ENCODE measurements around the gene PBX4.

Gene PBX4

GRCh38 chr19:19591133-19591825 lies 27.2 kb downstream of the PBX4 start:
- DNase-seq (ENCODE audit: low read depth in 2 of 2): peak; percentile 38 to 56

GRCh38 chr19:19588546-19588945 lies 29.9 kb downstream of the PBX4 start:
- no peak for DNase-seq (ENCODE audit: low read depth in 2 of 2)

- no peak for DNase-seq (ENCODE audit: low read depth in 2 of 2)
These were observed 30.7 kb downstream of the PBX4 start for GRCh38 chr19:19587771-19588170.

DNA sequence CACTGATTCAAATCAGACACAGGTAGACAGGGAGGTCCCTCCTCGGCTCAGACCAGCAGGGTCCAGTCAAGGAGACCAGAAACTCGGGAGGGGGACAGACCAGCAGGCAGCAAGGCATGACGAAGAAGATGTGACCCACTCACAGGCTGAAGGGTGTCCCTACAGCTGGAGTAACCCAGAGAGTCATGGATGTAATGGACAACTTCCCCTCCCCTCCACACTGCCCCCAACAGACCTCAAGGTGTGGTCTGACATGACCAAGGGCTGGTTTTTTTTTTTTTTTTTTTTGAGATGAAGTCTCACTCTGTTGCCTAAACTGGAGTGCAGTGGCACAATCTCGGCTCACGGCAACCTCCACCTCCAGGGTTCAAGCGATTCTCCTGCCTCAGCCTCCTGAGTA lies 34.1 kb downstream of the PBX4 start:
- DNase-seq (ENCODE audit: low read depth in 2 of 2): no peak

DNA sequence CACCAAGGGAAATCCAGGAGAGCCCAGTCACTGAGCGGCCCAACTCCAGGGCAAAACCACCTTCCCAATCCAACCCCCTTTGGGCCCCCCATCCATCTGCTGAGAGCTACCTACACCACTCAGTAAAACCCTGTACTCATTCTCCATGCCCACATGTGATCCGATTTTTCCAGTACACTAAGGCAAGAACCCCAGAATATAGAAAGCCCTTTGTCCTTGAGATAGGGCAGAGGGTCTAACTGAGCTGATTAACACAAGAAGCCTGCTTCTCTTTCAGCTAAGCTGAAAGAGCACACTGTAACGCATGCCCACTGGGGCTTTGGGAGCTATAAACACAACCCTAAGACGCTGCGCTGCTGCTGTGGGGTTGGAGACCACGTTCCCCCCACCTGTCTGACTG lies 36.0 kb downstream of the PBX4 start:
- DNase-seq (ENCODE audit: low read depth in 2 of 2): no peak

GRCh38 chr19:19581391-19581790 lies 37.1 kb downstream of the PBX4 start:
- no peak for DNase-seq (ENCODE audit: low read depth in 2 of 2)

DNA sequence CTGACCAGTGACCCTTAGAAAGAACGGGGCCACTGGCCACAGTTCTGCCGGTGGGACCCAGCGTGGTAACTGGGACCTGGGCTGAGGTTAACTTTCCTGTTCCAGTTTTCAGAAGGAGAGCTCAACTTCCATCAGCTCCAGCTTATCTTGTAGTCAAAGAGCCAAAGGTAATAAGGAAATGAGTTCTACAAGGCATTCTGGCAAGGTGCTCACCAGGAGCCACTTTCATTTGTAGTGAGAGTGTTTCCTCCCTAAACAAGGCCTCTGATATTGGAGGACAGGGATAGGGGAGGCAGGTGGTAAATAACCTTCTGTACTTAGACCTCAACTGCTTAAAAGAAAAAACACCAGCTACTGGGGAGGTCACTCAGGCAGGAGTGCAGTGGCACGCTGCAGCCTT lies 38.1 kb downstream of the PBX4 start:
- no peak for DNase-seq (ENCODE audit: low read depth in 2 of 2)

DNA sequence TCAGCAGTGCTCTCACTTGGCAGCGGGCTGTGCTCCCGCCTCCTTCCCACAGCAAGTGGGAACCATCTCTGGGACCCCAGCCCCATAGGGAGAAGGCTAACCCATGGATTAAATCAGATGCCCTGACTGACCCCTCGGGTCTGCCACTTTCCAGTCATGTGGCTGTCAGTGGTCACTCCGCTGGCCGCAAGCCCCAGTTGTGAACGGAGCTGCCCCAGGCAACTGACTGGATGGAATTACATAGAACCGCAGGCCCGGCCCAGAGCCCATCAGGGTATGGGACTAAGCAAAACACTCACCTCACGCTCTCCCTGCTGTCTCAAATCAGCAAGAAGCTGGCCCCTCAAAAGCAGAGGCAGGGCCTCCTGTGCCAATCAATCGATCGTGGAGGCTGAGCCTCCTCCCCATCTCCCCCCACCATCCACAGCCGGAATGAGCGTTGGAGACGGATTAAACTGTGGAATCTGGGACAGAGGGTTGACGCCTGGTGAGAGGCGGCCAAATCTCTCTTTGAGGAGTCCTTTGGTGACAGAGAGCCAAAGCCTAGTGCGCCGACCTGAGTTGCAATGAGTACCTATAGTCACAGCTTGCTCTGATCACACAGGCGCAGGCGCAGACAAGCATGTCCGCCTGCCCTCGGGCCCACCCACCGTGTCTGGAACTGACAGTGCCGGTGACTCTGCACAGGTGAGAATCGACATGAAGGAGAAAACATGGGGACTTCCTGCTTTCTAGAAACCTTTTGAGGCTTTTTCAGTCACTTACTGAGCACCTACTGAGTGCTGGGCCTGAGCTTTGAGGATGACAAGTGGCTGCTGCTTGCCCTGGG lies 38.7 kb downstream of the PBX4 start:
- DNase-seq (ENCODE audit: low read depth in 2 of 2): no peak

- no peak for DNase-seq (ENCODE audit: low read depth in 2 of 2)
These were observed 40.2 kb downstream of the PBX4 start for GRCh38 chr19:19578252-19578651.

DNA sequence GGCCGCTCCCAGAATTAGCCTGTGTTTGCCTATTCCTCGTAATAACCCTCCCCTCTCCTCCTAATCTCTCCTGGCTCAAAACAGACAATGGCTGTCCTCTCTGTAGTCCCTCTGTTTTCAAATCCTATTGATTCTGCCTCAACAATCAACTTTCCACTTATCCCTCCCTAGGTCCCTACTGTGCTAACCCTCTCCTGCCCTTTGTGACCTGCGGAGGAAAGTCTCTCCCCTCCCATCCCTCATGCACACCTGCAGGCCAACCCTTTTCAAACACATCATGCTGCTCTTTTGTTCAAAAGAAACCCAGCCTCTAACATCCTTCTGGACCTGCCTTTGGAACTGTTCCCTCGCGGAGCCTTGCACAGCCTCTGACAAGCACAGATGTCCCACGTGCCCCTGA lies 43.1 kb downstream of the PBX4 start:
- DNase-seq (ENCODE audit: low read depth in 2 of 2): no peak

GRCh38 chr19:19571071-19571786 lies 47.3 kb downstream of the PBX4 start:
- no peak for DNase-seq (ENCODE audit: low read depth in 2 of 2)

- no peak for DNase-seq (ENCODE audit: low read depth in 2 of 2)
These were observed 47.9 kb downstream of the PBX4 start for GRCh38 chr19:19570571-19570970.

- DNase-seq (ENCODE audit: low read depth in 2 of 2): no peak
These were observed 49.4 kb downstream of the PBX4 start for GRCh38 chr19:19568802-19569756.

DNA sequence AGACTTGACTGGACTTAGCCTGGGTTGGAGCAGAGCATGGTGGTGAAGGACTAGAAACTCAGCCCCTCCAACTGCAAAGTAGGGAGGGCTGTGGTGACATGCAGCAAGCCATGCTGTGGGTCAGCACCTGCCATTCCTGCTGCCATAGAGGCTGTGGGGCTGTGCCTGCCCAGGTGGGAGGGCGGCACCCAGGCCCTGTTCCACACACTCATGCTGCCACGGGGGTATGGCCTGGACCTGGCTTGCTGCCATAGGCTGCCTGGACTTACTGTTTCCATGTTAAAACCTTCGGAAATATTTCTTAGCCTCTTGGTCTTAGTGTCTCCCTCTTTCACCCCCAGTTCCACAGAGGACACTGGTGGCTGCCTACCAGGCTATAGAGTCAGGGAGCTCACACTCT lies 51.1 kb downstream of the PBX4 start:
- DNase-seq (ENCODE audit: low read depth in 2 of 2): no peak

DNA sequence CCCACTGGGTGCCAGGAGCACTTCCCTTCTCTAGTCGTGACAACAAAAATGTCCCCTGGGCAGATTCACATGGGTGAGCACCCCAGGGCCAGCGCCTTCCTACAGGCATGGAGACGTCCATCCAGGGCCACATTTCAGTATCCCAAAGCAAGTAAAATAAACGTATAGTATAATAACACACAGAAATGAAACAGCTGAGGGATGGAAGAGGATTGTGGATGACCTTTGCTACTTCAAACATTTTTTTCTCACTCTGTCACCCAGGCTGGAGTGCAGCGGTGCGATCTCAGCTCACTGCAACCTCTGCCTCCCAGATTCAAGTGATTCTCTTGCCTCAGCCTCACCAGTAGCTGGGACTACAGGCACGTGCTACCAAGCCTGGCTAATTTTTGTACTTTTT lies 52.2 kb downstream of the PBX4 start:
- no peak for DNase-seq (ENCODE audit: low read depth in 2 of 2)

DNA sequence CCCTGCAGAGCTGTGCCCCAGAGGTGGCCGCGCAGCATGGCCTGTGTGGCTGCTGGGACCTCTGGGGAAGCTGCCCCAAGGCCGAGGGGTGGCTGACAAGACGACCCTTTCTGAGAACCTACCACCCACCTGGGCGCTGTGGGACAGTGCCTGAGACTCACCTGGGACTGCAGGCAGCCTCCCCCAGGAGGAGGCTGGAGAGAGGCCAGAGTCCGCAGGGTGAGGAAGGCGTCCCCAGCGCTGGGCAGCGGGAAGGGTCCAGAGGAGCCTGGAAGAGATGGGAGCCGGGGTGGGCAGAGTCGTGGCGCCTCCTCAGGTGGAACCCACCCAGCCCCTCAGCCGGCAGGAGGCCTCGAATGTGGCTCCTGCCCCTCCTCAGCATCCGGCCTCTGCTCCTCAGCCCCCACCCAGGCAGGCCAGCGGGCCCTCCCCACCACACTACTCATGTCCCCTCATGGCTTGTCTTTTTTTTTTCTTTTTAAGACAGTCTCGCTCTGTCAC lies 55.1 kb downstream of the PBX4 start:
- no peak for DNase-seq (ENCODE audit: low read depth in 2 of 2)

DNA sequence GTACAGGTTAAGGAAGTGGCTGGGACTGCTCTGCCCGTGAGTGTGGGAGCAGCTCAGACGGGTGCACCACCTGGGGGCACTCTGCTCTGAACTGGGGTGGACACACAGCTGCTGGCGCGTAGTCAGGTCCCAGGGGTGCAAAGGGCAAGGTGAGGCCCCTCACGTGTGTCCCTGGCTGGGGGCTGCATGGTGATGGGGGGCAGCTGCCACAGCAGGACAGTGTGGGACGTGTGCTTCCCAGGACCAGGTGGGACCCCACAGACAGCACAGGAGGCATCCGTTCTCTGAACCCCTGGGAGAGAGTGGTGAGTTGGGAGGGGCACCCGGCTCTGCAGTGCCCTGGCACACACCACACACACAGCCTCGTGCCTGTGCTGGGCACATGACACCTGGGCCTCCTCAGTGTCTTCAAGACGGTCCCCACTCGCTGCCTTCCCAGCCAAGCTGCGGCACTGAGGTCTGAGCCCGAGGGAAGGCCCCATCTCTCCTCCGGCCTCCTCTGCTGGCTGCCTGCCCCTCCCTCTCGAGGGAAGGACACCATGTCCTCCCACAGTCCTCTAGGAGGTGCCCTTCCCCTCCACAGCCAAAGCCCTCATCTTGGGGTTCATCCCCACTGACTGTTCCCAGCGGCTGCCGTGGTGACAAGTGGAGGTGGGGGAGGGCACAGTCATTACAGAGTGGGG lies 55.7 kb downstream of the PBX4 start:
- no peak for DNase-seq (ENCODE audit: low read depth in 2 of 2)

DNA sequence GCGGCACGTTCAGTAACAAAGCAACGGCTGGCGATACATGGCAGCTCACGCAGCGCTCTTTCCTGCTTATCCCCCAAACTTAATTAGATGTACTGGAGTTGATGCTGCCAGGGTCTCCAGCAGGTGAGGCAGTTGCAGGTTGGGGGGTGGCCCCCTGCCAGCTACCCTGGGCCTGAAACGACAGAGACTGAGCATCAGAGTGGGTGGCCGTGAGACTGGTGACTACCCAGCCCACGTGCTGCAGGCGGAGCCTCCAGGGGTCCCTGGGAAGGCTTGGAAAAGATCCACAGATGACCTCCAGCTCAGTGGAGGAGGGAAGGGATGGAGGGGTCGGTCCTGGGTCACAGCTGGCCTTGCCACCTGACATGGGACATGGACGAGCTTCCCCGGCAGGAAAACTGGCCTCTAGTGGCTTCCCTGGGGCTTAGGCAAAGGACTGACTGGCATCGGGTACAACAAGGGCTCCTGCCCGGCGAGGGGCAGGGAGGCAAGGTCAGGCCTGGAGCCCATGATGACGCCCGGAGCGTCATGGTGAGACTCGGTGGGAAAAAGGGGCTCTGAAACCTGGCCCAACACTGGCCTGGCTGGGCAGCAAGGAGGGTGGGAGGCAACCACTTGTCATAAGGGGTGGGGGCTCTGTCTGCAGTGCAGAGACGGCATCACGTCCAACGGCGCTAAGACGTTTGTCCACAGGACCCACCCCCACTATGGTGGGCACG lies 56.4 kb downstream of the PBX4 start:
- no peak for DNase-seq (ENCODE audit: low read depth in 2 of 2)

GRCh38 chr19:19559931-19560330 lies 58.6 kb downstream of the PBX4 start:
- no peak for DNase-seq (ENCODE audit: low read depth in 2 of 2)

GRCh38 chr19:19558636-19559035 lies 59.9 kb downstream of the PBX4 start:
- DNase-seq (ENCODE audit: low read depth in 2 of 2): no peak

Data from stimulated activated CD4-positive, alpha-beta T cell treated with anti-CD3 and anti-CD28 coated beads, Interleukin-1b, Interleukin-23, amount 100 ng/mL, for 4 hours (primary cell).